Measurements from ENCODE around the gene RPH3AL.

- no peak for TF ChIP-seq EZH2phosphoT487 (IDR thresholded peaks at IDR 0.05; ENCODE audit: borderline replicate concordance, low read length)
- TF ChIP-seq CTCF (conservative IDR thresholded peaks at IDR 0.05; ENCODE audit: low read depth, low read length), result no peak
Measured at GRCh38 chr17:357644-358043, 5.0 kb upstream of the RPH3AL start.

Measured in PC-3 (cell line).